Pancreas (tissue), 10 donors: Measurements from ENCODE around the gene DYNLT2. TPM values are rescaled to one million over a fixed set of nuclear protein-coding genes. Genes with fewer than 3 reads are reported as not detected.

Experiments
- ATAC-seq, 4 donors: fragments of 200-7000 bp; cut with Tn5 transposase; one replicate each; pipeline versions ENCODE4 v1.8.0 to v1.9.1; 2020; ENCODE audit warnings: mild to moderate bottlenecking in 4 of 4, moderate library complexity in 4 of 4
- DNase-seq, 6 donors: peaks; one replicate each; pipeline ENCODE4 v3.0.0-alpha.2; 2020
- FAIRE-seq: peaks from 2 replicates; lab custom pipeline; 2012; peaks lifted over from hg19 to GRCh38; lab: Jason Lieb, UNC
- H3K27ac ChIP-seq, 4 donors: fragments of 200-600 bp; sonication (generic); 1 replicate in 3 of 4; 2 replicates in 1 of 4; pipeline versions ENCODE4 v1.5.0 to v1.8.0; 2020
- H3K27me3 ChIP-seq, 4 donors: fragments of 200-600 bp; one replicate each; pipeline ENCODE4 v1.8.0; 2021
- H3K36me3 ChIP-seq, 3 donors: fragments of 200-600 bp; sonication (generic) in 1 of 3; one replicate each; pipeline versions ENCODE4 v1.5.0 to v1.8.0; 2020 to 2021
- H3K4me1 ChIP-seq, 3 donors: fragments of 200-600 bp; one replicate each; pipeline ENCODE4 v1.8.0; 2021
- H3K4me3 ChIP-seq, 4 donors: fragments of 200-600 bp; sonication (generic) in 2 of 4; one replicate each; pipeline versions ENCODE4 v1.5.0 to v1.8.0; 2020 to 2021
- H3K9me3 ChIP-seq, 4 donors: fragments of 200-600 bp; one replicate each; pipeline ENCODE4 v1.8.0; 2021
- WGBS, 2 donors: extraction: QIAGEN DNeasy Blood & Tissue Kit; methylation state at CpG; one replicate each; pipeline ENCODE4 v1.1.7; 2013; 5-methylcytosine and 5-hydroxymethylcytosine counted together
- intact Hi-C, 3 donors: fragments of 100-400 bp; cut with DNase I; formaldehyde crosslinking; loops; one replicate each; pipeline versions ENCODE4 v1.11.1 to v1.14.2; 2022
- polyA plus RNA-seq, 2 donors: library from polyadenylated mRNA; stranded (reverse); fragments of 200-250 nt; gene quantifications; one replicate each; pipeline ENCODE4 v1.2.3, GENCODE V29; 2013
- total RNA-seq, 6 donors: library from RNA; stranded (reverse); fragmentation: NEBNext Ultra II Directional in 4 of 6; extraction: Animal tissue kit (Norgen Biotek cat#: 25700) in 4 of 6; gene quantifications; one replicate each; pipeline versions ENCODE4 v1.2.1 to v1.2.4, GENCODE V29; 2021 to 2023
- TF ChIP-seq, protein P1 (sequence below), 4 donors: fragments of 200-600 bp; sonication (generic) in 3 of 4; IDR thresholded peaks; one replicate each; pipeline versions ENCODE4 v1.5.0 to v1.8.0; 2021; ENCODE audit warnings: antibody characterized with exemption in 4 of 4
- donor health status: healthy with polysubstance abuse.
- donor health status: DM: no; HTN: no; CAD: no; lungs with moderate emphysema.
- donor health status: DM: no; HTN: no; CAD: no.
- donor health status: control.
- donor health status: control.
- donor health status: Bipolar disorder and iron deficiency.
- donor health status: DM: yes; HTN: yes; CAD: no.
- donor health status: DM: no; HTN: no; CAD: no.
- donor health status: DM: no; HTN: no; CAD: no.
- donor health status: DM: yes; HTN: yes; CAD: no.

Gene DYNLT2
- total and polyA plus RNA-seq, 8 donors: 0.20 to 2.9 (median 1.1) TPM

DNA sequence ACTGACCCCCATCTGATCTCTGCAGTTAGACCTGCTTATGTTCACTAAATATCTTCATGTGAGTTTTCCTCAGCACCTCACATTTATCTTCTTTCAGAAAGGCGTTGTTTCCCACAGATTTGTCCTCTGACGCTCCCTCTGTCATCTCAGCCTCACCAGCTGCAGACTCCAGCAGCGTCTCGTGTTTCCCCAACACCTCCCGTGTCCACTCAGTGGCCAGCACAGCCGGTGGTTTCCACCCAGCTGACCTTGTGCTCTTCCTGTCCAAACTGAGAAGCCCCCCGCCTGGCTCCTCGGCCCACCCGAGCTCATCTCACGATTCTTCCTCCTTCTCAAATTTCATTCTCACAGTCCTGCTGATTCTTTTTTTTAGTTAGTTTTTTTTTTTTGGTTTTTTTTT is 12.5 kb upstream of the DYNLT2 start:
- H3K9me3 ChIP-seq: no peaks in the 10 kb centered on the region
- 81 to 83% methylated on average over 10 of the region's 10 CpGs for WGBS, 2 donors
- no peak for FAIRE-seq

DNA sequence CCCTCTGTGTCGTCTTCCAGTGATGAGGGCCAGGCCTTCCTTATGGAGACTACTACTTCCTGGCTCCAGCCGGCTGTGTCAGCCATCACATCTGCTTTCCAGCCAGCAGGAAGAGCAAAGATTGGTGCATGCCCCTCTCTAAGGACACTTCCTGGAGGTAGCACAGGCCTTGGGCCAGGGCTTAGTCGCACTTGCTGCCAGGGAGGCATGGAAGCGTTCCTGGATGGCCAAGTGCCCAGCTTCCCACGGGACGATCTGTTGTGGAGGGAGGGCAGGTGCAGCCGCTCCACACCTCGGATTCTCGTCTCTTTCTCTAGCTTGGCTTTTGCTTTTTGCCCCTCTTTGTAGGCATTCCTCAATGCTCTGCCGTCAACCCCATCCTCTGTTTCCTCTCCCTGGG is 11.9 kb upstream of the DYNLT2 start:
- H3K4me3 ChIP-seq: no peak overlapping the region
- no peaks in the 10 kb centered on the region for H3K4me1 ChIP-seq
- FAIRE-seq (no peak), DNase-seq (no peak), ATAC-seq (no peak)
- TF ChIP-seq, protein P1, sequence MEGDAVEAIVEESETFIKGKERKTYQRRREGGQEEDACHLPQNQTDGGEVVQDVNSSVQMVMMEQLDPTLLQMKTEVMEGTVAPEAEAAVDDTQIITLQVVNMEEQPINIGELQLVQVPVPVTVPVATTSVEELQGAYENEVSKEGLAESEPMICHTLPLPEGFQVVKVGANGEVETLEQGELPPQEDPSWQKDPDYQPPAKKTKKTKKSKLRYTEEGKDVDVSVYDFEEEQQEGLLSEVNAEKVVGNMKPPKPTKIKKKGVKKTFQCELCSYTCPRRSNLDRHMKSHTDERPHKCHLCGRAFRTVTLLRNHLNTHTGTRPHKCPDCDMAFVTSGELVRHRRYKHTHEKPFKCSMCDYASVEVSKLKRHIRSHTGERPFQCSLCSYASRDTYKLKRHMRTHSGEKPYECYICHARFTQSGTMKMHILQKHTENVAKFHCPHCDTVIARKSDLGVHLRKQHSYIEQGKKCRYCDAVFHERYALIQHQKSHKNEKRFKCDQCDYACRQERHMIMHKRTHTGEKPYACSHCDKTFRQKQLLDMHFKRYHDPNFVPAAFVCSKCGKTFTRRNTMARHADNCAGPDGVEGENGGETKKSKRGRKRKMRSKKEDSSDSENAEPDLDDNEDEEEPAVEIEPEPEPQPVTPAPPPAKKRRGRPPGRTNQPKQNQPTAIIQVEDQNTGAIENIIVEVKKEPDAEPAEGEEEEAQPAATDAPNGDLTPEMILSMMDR (IDR thresholded peaks at IDR 0.05): no peak
- peaks cover 0 to 25% (median 6%) of the 10 kb centered on the region in 3 donors for H3K36me3 ChIP-seq
- H3K27ac ChIP-seq: no peak overlapping the region
- no peaks in the 10 kb centered on the region for H3K27me3 ChIP-seq
- WGBS, 2 donors: 70 to 77% methylated on average over 10 of the region's 10 CpGs
- H3K9me3 ChIP-seq: no peaks in the 10 kb centered on the region
- intact Hi-C loops: no loop called here

More for the DNA sequence above, 12.5 kb upstream of the DYNLT2 start:
- DNase-seq: no peak
- Histone ChIP-seq H3K27ac (no peak overlapping the region), H3K4me3 (no peak overlapping the region), H3K36me3 (peaks cover 0 to 25% (median 6%) of the 10 kb centered on the region in 3 donors), H3K27me3 (no peaks in the 10 kb centered on the region), H3K4me1 (no peaks in the 10 kb centered on the region)
- TF ChIP-seq, protein P1 (IDR thresholded peaks at IDR 0.05): no peak
- intact Hi-C loops: no loop called here
- ATAC-seq: no peak

- FAIRE-seq: no peak
Observed at GRCh38 chr6:169755162-169755561, 3.8 kb upstream of the DYNLT2 start.

GRCh38 chr6:169752074-169752623 is 777 bp upstream of the DYNLT2 start:
- intact Hi-C loops: no loop called here
- H3K4me3 ChIP-seq: peak overlapping the region; percentile 21 to 93 (median 80)
- no peaks in the 10 kb centered on the region for H3K9me3 ChIP-seq
- ATAC-seq (no peak), FAIRE-seq (no peak), DNase-seq (no peak)
- peak overlapping the region; percentile 86 to 97 (median 94) for H3K27ac ChIP-seq
- WGBS, 2 donors: 2 to 5% methylated on average over 19 of the region's 19 CpGs
- H3K27me3 ChIP-seq: no peaks in the 10 kb centered on the region
- peaks cover 0 to 15% (median 14%) of the 10 kb centered on the region in 3 donors for H3K4me1 ChIP-seq
- TF ChIP-seq, protein P1 (IDR thresholded peaks at IDR 0.05): no peak
- H3K36me3 ChIP-seq: no peaks in the 10 kb centered on the region

More at GRCh38 chr6:169755162-169755561, 3.8 kb upstream of the DYNLT2 start:
- Histone ChIP-seq H3K9me3 (no peaks in the 10 kb centered on the region), H3K27me3 (no peaks in the 10 kb centered on the region), H3K27ac (no peak overlapping the region), H3K4me3 (no peak overlapping the region), H3K36me3 (peaks cover 0 to 17% (median 3%) of the 10 kb centered on the region in 3 donors), H3K4me1 (peaks cover 0 to 12% (median 7%) of the 10 kb centered on the region in 3 donors)
- no peak for ATAC-seq
- TF ChIP-seq, protein P1 (IDR thresholded peaks at IDR 0.05): no peak
- intact Hi-C loops: no loop called here
- no peak for DNase-seq
- 80 to 82% methylated on average over 6 of the region's 6 CpGs for WGBS, 2 donors

DNA sequence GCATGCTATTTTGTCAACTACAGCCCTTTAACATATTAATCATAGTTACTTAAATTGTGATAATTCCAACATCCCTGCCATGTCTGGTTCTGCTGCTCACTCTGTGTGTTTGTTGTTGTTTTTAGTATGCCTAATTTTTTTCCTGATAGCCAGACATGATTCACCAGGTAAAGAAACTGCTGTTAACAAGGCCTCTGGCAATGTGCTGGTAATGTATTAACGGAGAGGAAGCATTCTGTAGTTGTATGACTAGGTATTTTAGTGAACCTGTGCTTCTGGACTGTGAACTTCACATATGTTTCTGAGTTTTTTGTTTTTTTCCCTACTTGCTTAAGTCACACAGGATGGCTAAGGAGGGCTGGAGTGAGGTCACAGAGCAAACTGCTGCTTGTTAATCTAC is 4.8 kb downstream of the DYNLT2 start:
- no peak overlapping the region for H3K27ac ChIP-seq
- DNase-seq (no peak), FAIRE-seq (no peak), ATAC-seq (no peak)
- TF ChIP-seq, protein P1 (IDR thresholded peaks at IDR 0.05): no peak
- intact Hi-C loops: no loop called here
- 80 to 85% methylated on average over 1 of the region's 1 CpG for WGBS, 2 donors
- no peaks in the 10 kb centered on the region for H3K27me3 ChIP-seq
- H3K4me3 ChIP-seq: no peak overlapping the region
- no peaks in the 10 kb centered on the region for H3K9me3 ChIP-seq
- H3K4me1 ChIP-seq: peaks cover 0 to 14% (median 8%) of the 10 kb centered on the region in 3 donors
- no peaks in the 10 kb centered on the region for H3K36me3 ChIP-seq
